Measurements from ENCODE around the gene FZD10.

FZD10 gene

DNA sequence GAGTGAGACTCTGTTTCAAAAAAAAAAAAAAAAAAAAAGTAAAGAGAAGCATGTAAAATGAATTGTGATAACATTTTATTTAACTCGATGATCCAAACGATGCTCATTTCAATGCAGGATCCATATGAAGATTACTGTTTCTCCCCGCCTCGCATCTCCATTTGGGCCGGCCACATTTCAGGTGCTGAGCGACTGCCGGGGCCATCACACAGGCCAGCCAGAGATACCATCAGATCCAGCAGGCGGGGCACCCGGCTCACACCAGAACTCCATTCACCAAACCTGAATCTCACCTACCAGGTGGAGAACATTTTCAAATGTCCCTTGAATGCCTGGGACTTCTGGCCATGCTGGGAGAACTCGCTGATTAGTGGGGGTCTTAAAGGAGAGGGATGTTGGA is 18.0 kb upstream of the FZD10 start:
- in situ Hi-C loops (cut with MboI; ENCODE audit: low sequenced_read_pairs, unreplicated experiment) = no loop called here
- DNase-seq (ENCODE audit: low spot score) = no peak
- no peak for TF ChIP-seq CTCF (IDR thresholded peaks at IDR 0.05; ENCODE audit: borderline replicate concordance, control extremely low read depth, extremely low read depth, insufficient read depth, missing control alignments)

- no peak for DNase-seq (ENCODE audit: low spot score)
- in situ Hi-C loops (cut with MboI; ENCODE audit: low sequenced_read_pairs, unreplicated experiment) = no loop called here
- TF ChIP-seq CTCF (IDR thresholded peaks at IDR 0.05; ENCODE audit: borderline replicate concordance, control extremely low read depth, extremely low read depth, insufficient read depth, missing control alignments) = no peak
Observed at GRCh38 chr12:130145731-130146130, 16.5 kb upstream of the FZD10 start.

- in situ Hi-C loops (cut with MboI; ENCODE audit: low sequenced_read_pairs, unreplicated experiment) = no loop called here
- TF ChIP-seq CTCF (IDR thresholded peaks at IDR 0.05; ENCODE audit: borderline replicate concordance, control extremely low read depth, extremely low read depth, insufficient read depth, missing control alignments) = no peak
- DNase-seq (ENCODE audit: low spot score) = no peak
Observed at GRCh38 chr12:130146176-130146931, 15.9 kb upstream of the FZD10 start.

DNA sequence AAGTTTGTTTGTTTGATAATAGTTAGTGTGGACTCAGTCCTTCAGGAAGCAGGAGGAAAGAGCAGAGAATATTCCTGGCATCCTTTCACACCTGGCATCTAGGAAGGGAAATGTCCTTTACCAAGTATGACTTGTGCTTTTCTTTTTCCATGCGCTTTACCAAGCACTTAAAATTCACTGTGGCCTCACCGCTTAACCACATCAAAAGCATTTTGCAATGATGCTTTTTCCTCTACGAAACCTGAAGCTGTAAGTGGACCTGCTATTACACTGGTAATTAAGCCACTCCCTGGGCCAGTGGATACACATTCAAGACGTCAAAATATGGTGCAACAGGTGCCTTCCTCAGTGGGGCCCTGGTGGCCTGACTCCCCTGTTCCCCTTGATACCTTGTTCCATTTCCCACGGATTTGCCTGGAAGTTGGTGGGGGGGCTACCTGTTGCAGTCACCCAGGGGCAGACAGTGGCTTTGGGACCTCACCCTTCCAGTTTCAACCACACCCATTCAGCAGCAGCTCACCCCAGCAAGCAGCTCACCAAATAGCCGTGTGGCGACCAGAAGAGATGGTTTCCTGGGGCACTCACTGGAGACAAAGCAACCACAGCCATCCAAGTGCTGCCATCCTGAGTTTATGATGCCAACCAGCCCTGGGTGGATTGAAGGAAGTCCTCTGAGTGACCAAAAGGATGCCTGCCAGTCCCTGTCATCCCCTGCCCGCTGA is 14.2 kb upstream of the FZD10 start:
- no peak for DNase-seq (ENCODE audit: low spot score)
- TF ChIP-seq CTCF (IDR thresholded peaks at IDR 0.05; ENCODE audit: borderline replicate concordance, control extremely low read depth, extremely low read depth, insufficient read depth, missing control alignments) = no peak
- in situ Hi-C loops (cut with MboI; ENCODE audit: low sequenced_read_pairs, unreplicated experiment) = no loop called here

- TF ChIP-seq CTCF (IDR thresholded peaks at IDR 0.05; ENCODE audit: borderline replicate concordance, control extremely low read depth, extremely low read depth, insufficient read depth, missing control alignments) = no peak
- DNase-seq (ENCODE audit: low spot score) = no peak
- in situ Hi-C loops (cut with MboI; ENCODE audit: low sequenced_read_pairs, unreplicated experiment) = no loop called here
Observed at GRCh38 chr12:130151846-130152245, 10.4 kb upstream of the FZD10 start.

- DNase-seq (ENCODE audit: low spot score) = no peak
- in situ Hi-C loops (cut with MboI; ENCODE audit: low sequenced_read_pairs, unreplicated experiment) = no loop called here
- no peak for TF ChIP-seq CTCF (IDR thresholded peaks at IDR 0.05; ENCODE audit: borderline replicate concordance, control extremely low read depth, extremely low read depth, insufficient read depth, missing control alignments)
Observed at GRCh38 chr12:130152386-130152785, 9.9 kb upstream of the FZD10 start.

Measured in GM13976 (cell line).